Fibroblast of peridontal ligament (primary cell): ENCODE results near the gene MGP.

Experiments
- DNase-seq: peaks from one replicate; pipeline ENCODE4 v3.0.0-alpha.2; 2010; ENCODE audit errors: extremely low read depth

Gene MGP

DNA sequence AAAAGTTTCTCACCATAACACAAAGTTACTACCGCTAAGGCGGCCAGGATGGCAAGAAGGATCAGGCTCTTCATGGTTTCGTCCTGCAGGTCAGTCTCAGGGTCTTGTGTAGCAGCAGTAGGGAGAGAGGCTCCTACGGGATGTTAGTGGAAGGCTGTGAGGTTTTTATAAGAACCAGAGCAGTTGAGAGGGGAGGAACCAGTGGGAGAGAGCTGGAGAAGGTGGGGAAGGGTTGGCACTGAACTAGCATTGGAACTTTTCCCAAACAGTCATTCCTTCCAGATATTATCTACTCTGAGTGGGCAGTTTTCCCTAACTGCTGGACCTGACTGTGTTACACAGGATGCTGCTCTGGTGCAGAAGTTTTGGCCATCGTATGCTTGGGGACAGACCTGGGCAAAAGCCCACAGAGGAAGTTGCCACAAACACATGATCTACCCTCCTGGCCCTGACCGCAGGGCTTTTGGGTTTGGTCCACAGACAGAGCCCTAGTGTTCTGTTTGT lies at the start of gene MGP:
MGP (minus strand) TSS at position 137 of the 504 bp plus-strand sequence; CDS start at position 74, 63 bp downstream.
- DNase-seq: peak; percentile 32

DNA sequence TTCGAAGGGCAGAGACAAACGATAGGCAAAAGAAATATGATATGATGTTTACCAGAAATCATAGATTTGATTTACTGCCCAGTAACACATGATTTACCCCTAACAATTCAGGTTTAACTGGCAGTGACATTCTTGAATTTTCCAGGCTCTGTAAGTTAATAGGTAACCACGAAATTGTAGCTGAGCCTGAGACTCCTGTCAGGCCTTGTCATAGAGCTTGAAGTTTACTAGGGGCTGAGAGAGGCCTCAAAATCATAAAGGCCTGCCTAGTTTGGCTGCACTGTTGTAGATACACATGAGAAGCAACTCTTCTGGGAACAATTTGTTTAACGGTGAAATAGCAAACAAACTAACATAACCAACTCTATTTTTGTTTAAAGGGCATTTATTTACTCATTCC lies 49.4 kb upstream of the MGP start:
- no peak for DNase-seq

GRCh38 chr12:14934511-14934910 lies 48.9 kb upstream of the MGP start:
- DNase-seq: no peak

DNA sequence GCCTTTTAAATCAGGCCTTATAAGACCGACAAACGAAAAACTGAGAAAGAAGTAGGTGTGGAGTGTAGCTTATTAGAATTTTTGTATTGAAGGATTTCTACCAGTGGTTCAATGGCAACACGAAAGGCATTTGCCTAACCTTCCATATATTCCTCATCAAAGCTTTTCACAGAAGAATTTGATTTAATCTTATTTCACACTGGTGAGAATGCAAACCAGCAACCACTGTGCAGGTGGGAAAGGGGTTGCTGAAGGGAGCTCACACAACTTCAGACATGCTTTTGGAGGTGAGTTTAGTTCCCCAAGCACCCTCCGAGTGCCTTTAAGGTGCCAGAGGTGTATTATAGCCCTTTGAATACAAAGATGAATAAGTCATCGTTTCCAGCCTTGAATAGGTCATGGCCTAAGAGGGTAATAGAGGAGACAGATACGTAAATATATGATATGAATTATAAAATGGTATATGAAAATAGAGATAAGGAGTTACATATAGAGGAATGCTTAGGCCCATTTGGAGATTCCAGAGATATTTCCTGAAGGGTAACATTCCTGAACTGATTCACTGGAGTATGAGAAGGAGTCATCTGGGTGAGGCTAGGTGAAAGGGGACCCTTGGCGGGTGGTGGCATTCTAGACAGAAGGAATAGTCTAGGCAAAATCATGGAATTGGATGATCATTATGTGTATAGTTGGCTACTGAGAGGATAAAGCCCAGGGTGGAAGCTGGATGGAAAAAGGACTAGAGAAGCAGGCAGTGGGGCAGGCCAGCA lies 46.3 kb upstream of the MGP start:
- DNase-seq: no peak

- DNase-seq: peak; percentile 17
These were observed 45.7 kb upstream of the MGP start for GRCh38 chr12:14931359-14931758.

DNA sequence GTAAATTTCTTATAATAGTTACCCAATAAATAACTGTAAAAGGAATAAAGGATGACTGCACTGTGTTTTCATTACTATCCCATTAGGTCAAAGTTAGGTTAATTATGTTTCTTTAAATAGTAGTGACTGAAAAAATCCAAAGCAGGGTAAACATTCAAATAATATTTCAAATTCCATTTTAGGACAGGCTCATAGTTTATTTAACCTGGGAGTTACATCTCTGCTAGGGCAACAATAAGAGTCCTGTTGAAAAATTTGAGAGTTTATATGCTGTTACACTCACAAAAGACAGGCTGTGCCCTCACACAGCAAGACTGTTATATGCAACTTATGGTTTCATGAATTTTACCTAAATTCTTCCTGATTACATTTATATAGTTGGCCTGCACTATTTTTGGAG lies 44.6 kb upstream of the MGP start:
- DNase-seq: no peak

DNA sequence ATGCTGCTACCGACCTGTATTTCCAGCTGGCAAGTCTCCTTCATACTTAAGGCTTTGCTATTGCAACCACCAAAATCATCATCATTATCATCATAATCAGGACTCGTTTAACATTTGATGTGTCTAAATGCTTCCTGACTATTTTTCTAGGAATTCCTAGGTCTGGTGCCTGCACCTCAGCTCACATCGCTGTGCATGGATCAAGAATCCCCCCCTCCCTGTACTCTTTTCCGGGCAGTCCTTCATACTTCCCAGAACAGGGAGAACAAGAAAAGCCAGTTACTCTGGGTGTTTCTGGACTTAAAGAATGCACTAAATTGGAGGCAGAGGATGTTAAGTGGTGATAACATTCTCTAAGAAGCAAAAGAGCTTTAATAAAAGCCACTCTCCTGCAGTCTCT lies 43.3 kb upstream of the MGP start:
- DNase-seq: no peak

DNA sequence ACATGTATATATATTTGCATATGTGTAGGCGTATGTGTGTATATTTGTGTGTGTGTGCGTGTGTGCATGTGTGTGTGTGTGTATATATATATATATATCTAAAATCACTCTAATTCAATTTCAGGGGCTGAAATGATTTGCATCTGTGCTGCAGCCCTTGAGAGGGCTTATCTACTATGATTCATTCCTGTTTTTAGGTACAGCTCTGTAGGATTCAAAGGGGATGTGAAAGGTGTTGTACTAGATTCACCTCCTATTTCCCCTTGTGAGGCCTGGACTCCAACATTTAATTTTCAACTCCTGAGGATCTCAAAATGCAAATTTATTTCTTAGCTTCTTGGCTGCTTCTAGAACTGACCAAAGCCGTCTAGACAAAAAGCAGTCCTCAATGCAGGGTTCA lies 41.6 kb upstream of the MGP start:
- no peak for DNase-seq

DNA sequence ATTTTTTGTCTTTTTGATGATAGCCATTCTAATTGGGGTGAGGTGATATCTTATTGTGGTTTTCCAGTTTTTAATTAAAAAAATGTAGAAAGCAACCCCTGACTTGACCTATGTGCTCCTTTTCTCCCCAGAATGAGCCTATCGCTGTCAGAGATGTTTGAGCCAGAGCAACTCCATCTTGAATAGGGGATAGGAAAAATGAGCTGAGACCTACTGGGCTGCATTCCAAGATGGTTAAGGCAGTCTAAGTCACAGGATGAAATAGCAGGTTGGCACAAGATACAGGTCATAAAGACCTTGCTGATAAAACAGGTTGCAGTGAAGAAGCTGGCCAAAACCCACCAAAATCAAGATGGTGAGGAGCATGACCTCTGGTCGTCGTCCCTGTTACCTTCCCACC lies 38.9 kb upstream of the MGP start:
- DNase-seq: no peak

- DNase-seq: no peak
These were observed 38.3 kb upstream of the MGP start for GRCh38 chr12:14923944-14924343.

DNA sequence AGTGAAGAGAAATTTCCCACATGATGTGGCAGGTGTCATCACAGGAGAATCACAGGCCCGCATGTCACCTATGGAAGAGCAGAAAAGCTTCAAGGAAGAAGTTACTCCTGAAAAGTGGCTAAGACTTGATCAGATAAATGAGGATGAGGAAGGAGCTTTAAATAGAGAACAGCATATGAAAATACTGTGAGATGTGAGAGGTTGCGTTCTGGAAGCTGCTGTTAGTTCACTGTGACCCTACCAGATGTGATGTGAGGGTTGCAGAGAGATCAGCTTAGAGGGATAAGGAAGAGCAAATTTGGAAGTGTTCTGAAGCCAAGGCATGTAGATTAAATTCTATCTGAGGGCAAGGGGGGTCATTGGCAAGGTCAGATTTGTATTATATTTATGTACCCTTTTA lies 35.6 kb upstream of the MGP start:
- no peak for DNase-seq

- DNase-seq: no peak
These were observed 34.9 kb upstream of the MGP start for GRCh38 chr12:14920475-14921126.

DNA sequence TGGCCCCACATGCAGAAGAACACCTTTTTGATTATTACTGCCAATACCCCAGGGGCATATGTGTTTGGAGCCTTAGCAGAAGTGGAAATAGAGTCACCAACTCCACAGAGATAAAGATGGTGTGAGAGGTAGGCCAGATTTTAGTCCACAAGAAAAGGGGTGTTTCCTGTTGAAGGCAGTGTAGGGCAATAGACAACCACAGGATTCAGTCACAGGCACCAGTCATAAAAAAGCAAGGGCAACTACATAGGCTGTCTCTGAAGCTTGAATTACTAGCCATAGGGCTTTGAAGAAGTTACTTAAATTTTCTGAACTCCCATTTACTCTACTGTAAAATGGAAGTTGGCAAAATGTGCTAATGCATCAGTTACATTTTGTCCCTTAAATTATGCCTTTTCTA lies 33.8 kb upstream of the MGP start:
- no peak for DNase-seq

DNA sequence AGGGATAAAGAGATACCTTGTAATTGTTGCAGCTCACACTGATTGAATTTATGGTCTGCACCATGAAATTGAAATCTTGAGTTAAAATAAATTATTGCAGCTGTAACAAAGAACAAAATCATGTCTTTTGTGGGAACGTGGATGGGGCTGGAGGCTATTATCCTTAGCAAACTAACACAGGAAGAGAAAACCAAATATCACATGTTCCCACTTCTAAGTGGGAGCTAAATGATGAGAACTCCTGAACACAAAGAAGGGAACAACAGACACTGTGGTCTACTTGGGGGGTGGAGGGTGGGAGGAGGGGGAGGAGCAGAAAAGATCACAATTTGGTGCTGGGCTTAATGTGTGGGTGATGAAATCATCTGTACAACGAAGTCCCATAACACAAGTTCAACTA lies 30.1 kb upstream of the MGP start:
- no peak for DNase-seq

GRCh38 chr12:14913381-14913781 lies 27.7 kb upstream of the MGP start:
- no peak for DNase-seq

DNA sequence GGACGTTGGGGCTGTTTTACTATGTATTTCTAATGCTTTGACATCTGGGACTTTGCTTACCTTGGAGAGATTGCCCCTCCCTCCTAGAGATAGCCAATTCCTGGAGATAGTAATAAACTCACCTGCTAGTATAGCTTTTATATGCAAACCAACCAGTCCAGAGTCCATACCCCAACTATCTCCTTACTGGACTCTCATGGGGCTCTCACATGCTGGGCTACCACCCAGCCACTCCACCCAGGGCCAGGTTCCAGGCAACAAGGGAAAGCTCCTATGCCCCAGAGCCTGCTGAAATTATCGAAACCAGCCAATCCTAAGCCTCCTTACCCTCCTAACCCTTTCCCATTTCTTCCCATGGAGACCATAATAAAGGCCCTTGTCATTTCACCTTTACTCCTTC lies 25.5 kb upstream of the MGP start:
- no peak for DNase-seq

GRCh38 chr12:14910090-14910915 lies 24.6 kb upstream of the MGP start:
- no peak for DNase-seq

DNA sequence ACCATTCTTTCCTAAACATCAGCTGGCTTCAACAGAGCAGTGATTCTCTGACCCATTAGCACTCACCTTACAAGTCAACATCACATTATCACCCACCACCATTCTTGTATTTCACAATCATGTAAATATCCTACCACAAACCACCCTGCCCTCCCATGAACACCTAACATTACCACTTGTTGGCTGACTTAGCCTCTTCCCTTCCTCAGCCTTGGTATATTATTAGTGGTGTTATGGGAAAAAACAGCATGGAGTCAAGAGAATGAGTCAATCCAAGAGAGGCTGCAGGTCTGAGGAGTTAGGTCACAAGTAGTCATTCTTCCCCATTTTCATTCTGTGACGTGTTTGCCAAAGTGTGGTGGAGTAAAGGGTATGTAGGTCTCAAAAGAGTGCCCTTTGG lies 22.3 kb upstream of the MGP start:
- no peak for DNase-seq

GRCh38 chr12:14906114-14906513 lies 20.5 kb upstream of the MGP start:
- no peak for DNase-seq

- DNase-seq: no peak
These were observed 19.8 kb upstream of the MGP start for GRCh38 chr12:14905269-14906004.

GRCh38 chr12:14904854-14905253 lies 19.2 kb upstream of the MGP start:
- DNase-seq: no peak
